RCC 7860 (cell line): ENCODE measurements around the gene HLCS.

Source experiments
- DNase-seq: peaks from one replicate; pipeline ENCODE4 v3.0.0-alpha.2; 2015; ENCODE audit warnings: low spot score
- FAIRE-seq: peaks from 2 replicates; lab custom pipeline; 2012; peaks lifted over from hg19 to GRCh38; lab: Jason Lieb, UNC

The HLCS gene

GRCh38 chr21:36732217-36732616 lies 234.3 kb downstream of the HLCS start:
- no peak for FAIRE-seq

GRCh38 chr21:36730291-36731281 lies 235.9 kb downstream of the HLCS start:
- DNase-seq (no peak), FAIRE-seq (no peak)

More at GRCh38 chr21:36732217-36732616, 234.3 kb downstream of the HLCS start:
- no peak for DNase-seq

GRCh38 chr21:36729310-36729970 lies 237.0 kb downstream of the HLCS start:
- no peak for FAIRE-seq
- no peak for DNase-seq

GRCh38 chr21:36728371-36729111 lies 237.9 kb downstream of the HLCS start:
- FAIRE-seq = peak; percentile 83

GRCh38 chr21:36727866-36728265 lies 238.6 kb downstream of the HLCS start:
- DNase-seq (no peak), FAIRE-seq (no peak)

More at GRCh38 chr21:36728371-36729111, 237.9 kb downstream of the HLCS start:
- peak; percentile 30 for DNase-seq

GRCh38 chr21:36725793-36726386 lies 240.6 kb downstream of the HLCS start:
- DNase-seq (no peak), FAIRE-seq (no peak)

GRCh38 chr21:36724660-36725059 lies 241.8 kb downstream of the HLCS start:
- FAIRE-seq = no peak
- DNase-seq = no peak

GRCh38 chr21:36723371-36723881 lies 243.0 kb downstream of the HLCS start:
- DNase-seq (no peak), FAIRE-seq (no peak)

- no peak for DNase-seq
Observed at GRCh38 chr21:36722370-36723368, 243.8 kb downstream of the HLCS start.

GRCh38 chr21:36721817-36722216 lies 244.7 kb downstream of the HLCS start:
- FAIRE-seq = no peak

More at GRCh38 chr21:36722370-36723368, 243.8 kb downstream of the HLCS start:
- no peak for FAIRE-seq

GRCh38 chr21:36719614-36720013 lies 246.9 kb downstream of the HLCS start:
- no peak for FAIRE-seq
- DNase-seq = no peak

More at GRCh38 chr21:36721817-36722216, 244.7 kb downstream of the HLCS start:
- DNase-seq = no peak

- DNase-seq = no peak
- FAIRE-seq = no peak
Observed at GRCh38 chr21:36718951-36719501, 247.4 kb downstream of the HLCS start.

GRCh38 chr21:36717976-36718375 lies 248.5 kb downstream of the HLCS start:
- no peak for FAIRE-seq

GRCh38 chr21:36716836-36717235 lies 249.6 kb downstream of the HLCS start:
- no peak for DNase-seq
- FAIRE-seq = no peak

More at GRCh38 chr21:36717976-36718375, 248.5 kb downstream of the HLCS start:
- no peak for DNase-seq

- DNase-seq (no peak), FAIRE-seq (no peak)
Observed at GRCh38 chr21:36716387-36716786, 250.1 kb downstream of the HLCS start.

- FAIRE-seq (no peak), DNase-seq (no peak)
Observed at GRCh38 chr21:36713746-36714145, 252.7 kb downstream of the HLCS start.

- FAIRE-seq (no peak), DNase-seq (no peak)
Observed at GRCh38 chr21:36710729-36711048, 255.8 kb downstream of the HLCS start.

- FAIRE-seq (no peak), DNase-seq (no peak)
Observed at GRCh38 chr21:36709868-36710728, 256.4 kb downstream of the HLCS start.
